GM10266 (cell line): ENCODE data around the gene LRRC4C.

ENCODE experiments used
- DNase-seq: peaks from one replicate; pipeline ENCODE4 v3.0.0; 2012; ENCODE audit errors: extremely low spot score
- CTCF ChIP-seq: IDR thresholded peaks from 2 replicates; pipeline ENCODE4 v1.5.1; 2012; ENCODE audit warnings: mild to moderate bottlenecking, low read depth; ENCODE audit not compliant: control insufficient read depth, insufficient read depth; ENCODE audit errors: missing control alignments

LRRC4C gene

GRCh38 chr11:41113160-41113559, 346.3 kb downstream of the LRRC4C start:
- no peak for TF ChIP-seq CTCF
- no peak for DNase-seq

DNA sequence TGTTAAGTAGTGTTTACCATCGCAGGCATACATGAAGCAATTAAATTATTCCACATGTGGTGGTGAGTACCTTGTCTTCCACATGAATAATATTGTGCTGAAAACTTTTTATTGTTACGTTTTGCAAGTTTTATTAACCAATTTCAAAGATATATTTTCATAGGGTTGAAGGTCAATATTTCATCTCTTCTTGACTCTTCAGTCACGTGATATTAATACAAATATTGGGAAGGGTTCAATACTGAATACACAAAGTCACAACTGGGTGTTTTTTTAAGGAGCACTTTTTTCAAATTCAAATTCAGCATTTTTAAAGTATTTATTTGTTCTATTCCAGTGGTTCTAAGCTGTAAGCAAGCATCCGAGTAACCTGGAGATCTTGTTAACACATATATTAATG, 348.9 kb downstream of the LRRC4C start:
- no peak for DNase-seq
- no peak for TF ChIP-seq CTCF

DNA sequence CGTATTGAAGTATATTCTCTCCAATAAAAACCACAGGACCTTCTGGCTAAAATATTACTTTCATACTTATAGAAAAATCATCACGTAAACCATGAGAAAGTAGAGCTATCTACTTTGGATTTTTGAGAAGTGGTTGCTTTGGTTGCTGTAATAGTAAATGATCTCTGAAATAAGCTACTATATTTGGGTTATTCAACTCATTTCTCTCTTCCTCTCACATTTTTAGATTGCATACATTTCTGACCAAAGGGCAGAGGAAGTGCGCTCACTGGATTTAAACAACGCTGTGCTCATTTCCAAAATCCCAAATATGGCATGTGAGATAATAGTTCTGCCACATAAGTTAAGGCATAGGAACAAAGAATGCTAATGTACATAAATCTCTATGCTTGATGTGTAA, 357.0 kb downstream of the LRRC4C start:
- DNase-seq: no peak
- no peak for TF ChIP-seq CTCF

DNA sequence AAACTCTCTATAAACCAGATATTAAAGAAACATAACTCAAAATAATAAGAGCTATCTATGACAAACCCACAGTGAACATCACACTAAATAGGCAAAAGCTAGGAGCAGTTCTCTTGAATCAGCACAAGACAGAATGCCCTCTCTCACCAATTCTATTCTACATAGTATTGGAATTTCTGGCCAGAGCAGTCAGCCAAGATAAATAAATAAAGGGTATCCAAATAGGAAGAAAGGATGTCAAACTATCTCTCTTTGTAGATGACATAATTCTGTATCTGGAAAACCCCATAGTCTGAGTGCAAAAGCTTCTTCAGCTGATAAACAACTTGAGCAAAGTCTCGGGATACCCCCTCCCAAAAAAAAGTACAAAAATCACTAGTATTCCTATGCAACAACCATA, 359.8 kb downstream of the LRRC4C start:
- DNase-seq: no peak

DNA sequence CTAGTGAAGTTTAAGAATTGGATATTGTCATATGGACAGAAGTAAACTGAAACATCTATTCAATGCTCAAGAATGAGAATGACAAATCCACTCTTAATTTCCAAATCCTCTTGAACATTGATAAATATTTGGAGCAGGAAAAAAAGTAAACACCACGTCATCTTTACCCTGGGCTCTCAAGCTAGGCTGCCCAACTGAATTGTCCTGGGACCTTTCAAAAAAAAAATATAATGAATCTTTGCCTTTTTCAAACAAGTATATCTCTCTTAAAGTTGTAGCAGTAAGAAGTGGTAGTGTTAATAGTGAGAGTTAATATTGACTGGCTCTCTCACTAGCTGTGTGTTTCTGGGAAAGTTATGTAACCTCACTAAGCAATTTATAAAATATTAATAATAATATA, 374.3 kb downstream of the LRRC4C start:
- DNase-seq: no peak
- TF ChIP-seq CTCF: no peak

More for the DNA sequence above, 359.8 kb downstream of the LRRC4C start:
- no peak for TF ChIP-seq CTCF

DNA sequence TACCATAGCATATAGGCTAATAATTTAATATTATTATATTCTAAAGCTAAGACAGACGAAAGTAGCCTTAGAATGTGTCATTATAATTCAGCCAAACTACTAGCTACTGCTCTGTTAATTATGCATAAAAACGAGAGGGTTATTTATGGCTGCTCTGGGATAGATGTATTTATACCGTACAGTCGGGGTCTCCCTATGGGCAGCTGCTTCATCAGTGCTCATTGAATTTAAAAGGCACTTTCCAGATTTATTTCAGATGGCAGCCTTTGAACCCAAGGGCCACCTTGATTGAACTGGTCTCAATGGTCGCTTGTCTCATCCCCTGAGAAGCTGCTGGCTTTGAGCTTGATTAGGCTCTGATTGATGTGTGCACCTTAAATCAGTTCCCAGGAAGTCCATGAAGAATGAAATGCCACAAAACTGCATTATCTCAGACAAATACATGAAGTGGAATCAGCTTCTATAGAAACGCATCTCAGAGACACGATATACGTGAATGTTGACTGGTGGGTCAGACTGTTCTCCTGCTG, 377.6 kb downstream of the LRRC4C start:
- no peak for TF ChIP-seq CTCF
- DNase-seq: no peak

DNA sequence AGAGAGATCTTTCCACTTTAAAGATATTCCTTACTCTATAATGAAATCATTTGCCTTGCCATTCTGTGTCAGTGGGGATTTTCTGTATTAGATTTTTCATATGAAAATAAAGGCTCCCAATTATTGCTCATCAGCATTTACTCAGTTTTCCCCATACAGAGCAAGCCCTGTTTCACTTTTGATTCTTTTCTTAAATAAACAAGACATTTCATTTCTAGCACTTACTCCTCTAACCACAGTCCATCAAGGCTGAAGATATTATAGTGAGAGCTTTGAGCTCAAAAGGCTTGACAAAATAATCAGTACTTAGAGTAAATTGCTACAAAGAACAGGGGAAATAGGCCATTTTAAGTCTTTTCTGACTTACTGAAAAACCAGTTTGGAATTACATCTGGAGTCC, 385.1 kb downstream of the LRRC4C start:
- DNase-seq: no peak
- no peak for TF ChIP-seq CTCF
